Non-pigmented ciliary epithelial cell (primary cell): Measurements from ENCODE around the gene ZSWIM4.
"Not testable (repeated sequence)": the region's sequence is repeated elsewhere in the genome, so short reads cannot be mapped to it uniquely, and the experiment has no call there.

Experiments
- DNase-seq: peaks from one replicate; pipeline ENCODE4 v3.0.0-alpha.2; 2010; ENCODE audit warnings: low read depth

ZSWIM4 gene

DNA sequence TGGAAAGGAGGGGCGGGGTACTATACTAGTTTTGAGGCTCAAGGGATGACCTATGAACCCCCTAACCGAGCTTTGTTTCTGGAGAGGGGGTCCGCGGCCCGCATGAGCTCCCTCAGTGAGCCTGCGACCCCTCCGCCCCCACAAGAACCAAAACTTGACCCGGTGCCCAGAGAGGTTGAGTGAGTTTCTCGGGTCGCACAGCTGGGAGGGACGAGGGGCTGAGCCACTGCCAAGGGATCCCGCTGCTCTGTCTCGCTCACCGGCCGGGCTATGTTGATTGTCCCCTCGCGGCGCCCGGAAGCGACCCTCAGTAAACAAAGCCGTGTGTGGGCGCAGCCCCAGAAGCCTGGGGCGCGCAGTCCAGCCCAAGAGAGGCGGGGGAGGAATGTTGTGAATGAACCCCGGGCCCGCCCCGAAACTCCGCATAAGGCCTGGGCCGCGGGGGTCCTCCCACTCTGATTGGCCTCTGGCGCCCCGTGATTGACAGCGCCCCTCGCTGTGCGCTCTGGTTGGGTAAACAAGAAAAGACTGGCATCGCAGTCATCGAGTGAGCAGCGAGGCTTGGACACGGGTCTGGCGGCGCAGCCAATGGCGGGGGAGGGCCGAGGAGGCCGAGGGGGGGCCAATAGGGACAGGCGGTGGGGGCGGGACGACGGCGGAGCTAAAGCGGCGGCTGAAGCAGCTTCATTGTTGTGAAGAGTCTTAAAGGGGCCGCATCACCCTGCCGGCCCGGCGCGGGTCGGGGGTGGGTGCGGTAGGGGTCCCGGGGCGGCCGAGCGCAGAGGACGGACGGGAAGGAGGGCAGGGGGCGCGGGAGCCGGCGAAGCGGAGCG lies at the start of gene ZSWIM4:
ZSWIM4 (plus strand) TSS at position 687 of the 833 bp plus-strand sequence. CDS start 206 bp downstream, outside the sequence.
- peak; percentile 97 for DNase-seq

DNA sequence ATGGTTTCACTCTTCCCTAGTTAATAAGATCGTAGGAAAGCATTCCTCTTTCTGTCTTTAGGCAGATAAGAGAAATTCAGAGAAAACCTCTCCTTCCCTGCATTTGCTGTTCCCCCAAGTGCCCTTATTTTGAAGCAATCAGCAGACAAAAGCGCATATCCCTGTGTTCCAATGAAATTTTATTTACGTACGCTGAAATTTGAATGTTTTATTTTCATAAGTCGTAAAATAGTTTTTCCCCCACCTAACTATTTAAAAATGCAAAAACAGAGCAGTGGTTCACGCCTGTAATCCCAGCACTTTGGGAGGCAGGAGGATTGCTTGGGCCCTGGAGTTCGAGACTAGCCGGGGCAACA lies 48.2 kb upstream of the ZSWIM4 start:
- DNase-seq: no peak

DNA sequence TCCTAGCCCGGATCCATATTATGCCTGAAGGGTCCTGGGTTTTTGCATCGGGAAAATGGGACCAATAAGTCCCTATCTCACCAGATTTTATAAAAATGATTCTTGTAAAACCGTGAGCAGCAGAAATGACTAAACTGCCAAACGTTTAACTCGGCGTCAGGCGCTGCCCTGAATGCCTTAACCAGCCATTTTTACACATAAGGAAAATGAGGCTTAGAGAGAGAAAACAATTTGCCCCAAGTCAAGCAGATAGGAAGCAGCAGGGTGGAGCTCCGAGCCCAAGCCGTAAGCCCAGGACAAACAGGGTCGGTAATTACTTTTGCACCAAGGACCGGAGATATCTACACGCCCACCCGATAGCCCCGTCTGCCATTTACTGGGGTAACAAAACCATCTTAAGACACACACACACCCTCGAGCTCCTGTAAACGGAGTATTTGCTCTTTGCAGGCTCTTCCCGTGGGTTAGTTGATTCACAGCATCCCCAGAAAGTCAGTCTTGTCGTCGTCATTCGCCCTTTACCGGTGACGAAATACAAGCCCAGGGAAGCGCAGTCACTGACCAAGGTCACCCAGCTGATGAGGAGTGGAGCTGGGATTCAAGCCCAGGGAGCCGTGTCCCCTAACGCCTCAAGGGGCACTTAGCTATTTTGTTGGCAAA lies 46.9 kb upstream of the ZSWIM4 start:
- peak; percentile 32 for DNase-seq

DNA sequence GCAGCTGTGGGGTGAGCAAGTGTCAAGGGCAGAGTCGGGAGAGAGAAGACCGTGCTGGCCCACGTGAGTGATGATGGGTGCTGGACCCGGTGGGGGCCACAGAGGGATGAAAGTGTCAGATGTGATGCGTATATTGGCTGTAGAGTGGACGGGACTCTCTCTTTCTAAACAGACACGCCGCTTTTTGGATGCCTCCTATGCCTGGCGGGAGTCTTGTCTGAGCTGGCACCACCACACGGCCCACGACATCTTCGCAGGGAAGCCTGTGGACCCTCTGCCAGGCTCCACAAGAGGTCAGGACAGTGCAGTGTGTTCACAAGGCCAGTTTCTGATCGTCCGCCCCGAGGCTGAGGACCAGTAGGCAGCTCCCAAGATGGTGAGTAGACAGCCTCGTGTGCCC lies 43.8 kb upstream of the ZSWIM4 start:
- no peak for DNase-seq

DNA sequence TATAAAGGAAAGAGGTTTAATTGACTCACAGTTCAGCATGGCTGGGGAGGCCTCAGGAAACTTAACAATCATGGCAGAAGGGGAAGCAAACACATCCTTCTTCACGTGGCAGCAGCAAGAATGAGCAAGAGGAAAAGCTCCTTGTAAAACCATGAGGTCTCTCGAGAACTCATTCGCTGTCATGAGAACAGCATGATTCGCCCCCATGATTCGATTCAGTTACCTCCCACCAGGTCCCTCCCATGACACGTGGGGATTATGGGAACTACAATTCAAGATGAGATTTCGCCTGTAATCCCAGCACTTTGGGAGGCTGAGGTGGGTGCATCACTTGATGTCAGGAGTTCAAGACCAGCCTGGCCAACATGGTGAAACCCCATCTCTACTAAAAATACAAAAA lies 41.6 kb upstream of the ZSWIM4 start:
- DNase-seq: not testable (repeated sequence)

DNA sequence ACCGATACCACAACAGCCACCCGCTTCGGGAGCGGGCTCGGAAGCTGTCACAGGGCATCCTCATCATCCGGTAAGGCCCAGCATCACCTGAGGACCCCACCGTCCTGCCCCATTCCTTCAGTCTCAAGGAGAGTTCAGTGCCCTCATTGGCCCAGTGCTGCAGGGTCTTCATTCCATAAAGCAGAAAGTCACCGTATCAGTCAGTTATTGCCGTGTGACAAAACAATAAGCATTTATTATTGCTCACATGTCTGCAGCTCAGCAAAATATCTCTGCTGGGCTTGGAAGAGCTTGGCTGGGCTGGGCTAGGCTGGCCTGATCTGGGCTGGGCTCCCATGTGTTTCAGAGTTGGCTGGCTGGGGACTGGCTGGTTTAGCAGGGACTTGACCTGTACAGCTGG lies 39.0 kb upstream of the ZSWIM4 start:
- no peak for DNase-seq

DNA sequence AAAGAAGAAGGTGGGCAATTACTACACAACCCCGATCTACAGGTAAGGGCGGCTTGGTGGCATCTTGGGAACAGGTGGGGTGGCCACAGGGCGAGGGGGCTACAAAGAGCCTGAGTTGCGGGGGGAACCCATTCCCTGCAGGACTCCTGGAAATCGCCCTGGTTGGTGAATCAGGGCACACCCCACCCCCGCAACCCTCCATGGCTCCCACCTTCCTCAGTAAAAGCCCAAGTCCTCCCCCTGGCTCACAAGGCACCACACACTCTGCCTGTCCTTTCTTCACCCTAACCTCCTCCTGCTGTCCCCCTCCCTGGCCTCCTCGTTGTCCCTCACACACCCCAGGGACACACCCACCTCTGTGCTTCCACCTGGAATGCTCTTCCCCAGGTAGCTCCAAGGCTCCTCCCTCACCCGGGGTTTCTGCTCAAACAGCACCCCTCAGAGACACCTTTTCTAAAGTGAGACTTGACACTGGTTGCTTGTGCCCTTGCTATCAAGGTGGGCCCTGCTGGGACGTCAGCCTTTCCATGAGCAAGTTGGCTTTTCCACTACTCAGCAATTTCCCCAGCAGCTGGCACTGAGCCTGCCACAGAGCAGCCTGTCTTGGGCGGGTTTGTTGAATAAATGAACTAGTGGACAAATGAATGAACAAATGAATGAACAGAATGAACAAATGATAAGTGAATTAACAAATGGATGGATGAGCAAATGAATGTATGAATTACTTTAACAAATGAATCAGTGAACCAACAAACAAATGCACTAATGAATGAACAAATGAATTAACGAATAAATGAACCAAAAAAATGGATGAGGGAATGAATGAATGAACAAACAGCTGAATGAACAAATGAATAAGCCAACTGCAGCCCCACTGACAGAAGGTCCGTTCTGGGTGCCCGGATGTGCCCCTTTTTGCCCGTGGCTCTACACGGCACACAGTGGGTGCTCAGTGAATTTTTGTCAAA lies 37.2 kb upstream of the ZSWIM4 start:
- DNase-seq: no peak

DNA sequence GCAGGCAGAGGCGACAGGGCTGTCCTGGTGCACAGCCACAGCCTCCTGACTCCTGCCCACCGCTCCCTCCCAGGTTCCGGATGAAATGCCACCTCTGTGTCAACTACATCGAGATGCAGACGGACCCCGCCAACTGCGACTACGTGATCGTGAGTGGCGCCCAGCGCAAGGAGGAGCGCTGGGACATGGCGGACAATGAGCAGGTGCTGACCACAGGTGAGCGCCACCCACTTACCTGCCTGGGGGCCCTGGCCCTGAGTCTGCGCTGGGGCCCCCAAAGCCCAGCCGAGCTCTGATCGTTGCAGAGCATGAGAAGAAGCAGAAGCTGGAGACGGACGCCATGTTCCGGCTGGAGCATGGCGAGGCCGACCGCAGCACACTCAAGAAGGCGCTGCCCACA lies 36.4 kb upstream of the ZSWIM4 start:
- no peak for DNase-seq

DNA sequence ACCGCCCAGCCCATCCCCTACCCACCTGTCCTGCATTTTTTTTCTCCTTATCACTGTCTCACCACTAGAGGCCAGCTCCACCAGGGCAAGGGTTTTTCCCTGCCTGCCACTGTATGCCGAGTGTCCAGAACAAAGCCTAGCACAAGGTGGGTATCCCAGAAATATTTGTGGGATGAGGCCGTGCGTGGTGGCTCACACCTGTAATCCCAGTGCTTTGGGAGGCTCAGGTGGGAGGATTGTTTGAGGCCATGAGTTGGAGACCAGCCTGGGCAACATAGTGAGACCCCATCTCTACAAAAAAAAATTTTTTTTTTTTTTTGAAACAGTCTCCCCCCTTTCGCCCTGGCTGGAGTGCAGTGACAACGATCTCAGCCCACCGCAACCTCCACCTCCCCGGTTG lies 33.8 kb upstream of the ZSWIM4 start:
- DNase-seq: no peak

DNA sequence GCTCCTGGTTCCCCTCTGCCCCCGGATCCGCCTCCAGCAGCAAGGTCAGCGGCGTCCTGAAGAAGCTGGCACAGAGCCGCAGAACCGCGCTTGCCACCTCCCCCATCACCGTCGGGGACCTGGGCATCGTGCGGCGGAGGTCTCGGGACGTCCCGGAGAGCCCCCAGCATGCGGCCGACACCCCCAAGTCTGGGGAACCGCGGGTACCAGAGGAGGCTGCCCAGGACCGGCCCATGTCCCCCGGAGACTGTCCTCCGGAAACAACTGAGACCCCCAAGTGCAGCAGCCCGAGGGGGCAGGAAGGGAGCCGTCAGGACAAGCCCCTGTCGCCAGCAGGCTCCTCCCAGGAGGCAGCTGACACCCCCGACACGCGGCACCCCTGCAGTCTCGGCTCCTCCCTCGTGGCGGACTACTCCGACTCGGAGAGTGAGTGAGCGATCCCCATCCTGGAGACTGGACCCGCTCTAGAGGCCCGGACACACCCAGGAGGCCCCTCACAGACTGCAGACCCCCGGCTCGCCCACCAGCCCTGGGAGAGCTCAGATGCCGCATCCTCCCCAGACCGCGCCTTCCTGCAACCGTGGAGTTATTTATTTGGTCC lies 32.5 kb upstream of the ZSWIM4 start:
- DNase-seq: no peak

DNA sequence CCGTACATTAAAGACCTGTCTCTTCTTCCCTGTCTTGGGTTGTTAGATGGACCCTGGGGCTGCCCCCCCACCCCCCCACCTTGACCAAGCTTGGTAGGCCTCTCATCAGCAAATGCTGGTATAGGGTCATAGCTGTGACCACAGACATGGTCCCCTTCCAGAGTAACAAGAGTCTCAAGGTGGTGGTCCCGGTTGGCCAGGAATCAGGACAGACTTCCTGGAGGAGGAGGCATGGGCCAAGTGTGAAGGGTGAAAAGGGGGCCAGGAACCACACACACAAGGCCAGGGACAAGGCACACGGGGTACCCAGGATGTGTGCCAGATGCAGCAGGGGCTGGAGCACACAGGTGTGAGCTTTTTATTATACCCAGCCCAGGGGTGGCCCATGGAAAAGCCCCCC lies 32.0 kb upstream of the ZSWIM4 start:
- no peak for DNase-seq

DNA sequence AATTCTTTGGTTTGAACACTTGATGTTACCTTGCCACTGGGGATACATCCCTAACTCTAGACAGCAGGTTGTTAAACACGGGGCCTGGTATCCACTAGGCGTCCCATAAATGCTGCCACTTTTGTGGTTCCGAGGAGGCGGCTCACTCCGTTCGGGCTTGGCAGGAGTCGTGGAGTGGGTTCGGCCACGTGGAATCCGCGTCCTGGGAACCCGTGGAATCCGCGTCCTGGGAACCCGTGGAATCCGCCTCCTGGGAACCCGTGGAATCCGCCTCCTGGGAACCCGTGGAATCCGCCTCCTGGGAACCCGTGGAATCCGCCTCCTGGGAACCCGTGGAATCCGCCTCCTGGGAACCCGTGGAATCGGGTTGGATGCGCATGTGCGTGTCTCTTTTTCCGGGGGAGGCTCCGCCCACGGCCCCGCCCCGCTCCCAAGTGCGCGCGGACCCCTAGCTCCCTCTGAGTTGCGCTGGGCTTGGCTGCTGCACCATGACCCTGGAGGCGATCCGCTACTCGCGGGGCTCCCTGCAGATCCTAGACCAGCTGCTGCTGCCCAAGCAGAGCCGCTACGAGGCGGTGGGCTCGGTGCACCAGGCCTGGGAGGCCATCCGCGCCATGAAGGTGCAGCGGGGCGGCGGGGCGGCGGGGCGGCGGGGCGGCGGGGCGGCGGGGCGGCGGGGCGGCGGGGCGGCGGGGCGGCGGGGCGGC lies 31.0 kb upstream of the ZSWIM4 start, which contains the start of gene MRI1:
MRI1 (plus strand) TSS at position 422 of the 707 bp plus-strand sequence; CDS start at position 489, 67 bp downstream.
- DNase-seq: no peak

DNA sequence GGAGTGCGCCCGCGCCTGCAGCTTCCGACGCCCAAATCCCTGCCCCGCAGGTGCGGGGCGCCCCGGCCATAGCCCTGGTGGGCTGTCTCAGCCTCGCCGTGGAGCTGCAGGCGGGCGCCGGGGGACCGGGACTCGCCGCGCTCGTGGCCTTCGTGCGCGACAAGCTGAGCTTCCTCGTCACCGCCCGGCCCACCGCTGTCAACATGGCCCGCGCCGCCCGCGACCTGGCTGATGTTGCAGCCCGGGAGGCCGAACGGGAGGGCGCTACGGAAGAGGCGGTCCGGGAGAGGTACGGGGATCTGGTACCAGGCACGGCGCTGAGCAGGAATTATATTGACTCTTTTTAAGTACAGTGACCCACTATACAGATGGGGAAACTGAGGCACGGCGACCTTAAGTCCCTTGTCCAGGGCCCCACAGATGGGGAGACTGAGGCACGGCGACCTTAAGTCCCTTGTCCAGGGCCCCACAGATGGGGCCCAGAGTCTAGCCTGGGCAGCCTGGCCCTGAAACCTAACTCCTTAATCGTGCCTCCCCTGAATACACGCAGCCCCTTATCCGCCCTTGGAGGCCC lies 30.3 kb upstream of the ZSWIM4 start:
- no peak for DNase-seq

DNA sequence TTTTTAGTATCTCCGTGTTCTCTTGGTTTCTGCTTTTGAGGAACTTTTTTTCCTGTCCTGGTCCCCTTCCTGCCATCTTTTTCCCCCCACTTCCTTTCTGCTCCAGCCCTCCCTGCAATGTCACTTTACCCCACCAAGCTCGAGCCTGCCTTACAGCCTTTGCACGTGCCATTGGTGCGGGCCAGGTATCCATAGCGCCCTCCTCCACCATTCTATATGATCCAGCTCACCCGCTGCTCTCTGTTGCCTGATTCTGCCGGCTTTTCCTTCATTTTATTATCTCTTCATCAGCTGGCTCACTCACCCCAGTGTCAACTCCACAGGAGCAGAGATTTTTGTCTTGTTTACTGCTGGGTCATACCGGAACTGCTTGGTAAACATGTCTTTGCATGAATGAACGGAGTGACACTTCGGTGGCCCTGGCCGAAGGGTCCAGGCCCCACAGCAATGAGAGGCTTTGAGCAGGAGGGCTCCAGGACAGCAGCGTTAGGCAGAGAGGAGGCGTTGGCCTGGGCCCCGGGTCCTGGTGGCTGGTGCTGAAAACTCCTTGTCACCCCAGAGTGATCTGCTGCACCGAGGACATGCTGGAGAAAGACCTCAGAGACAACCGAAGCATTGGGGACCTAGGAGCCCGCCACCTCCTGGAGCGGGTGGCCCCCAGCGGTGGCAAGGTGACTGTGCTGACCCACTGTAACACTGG lies 29.7 kb upstream of the ZSWIM4 start:
- no peak for DNase-seq

DNA sequence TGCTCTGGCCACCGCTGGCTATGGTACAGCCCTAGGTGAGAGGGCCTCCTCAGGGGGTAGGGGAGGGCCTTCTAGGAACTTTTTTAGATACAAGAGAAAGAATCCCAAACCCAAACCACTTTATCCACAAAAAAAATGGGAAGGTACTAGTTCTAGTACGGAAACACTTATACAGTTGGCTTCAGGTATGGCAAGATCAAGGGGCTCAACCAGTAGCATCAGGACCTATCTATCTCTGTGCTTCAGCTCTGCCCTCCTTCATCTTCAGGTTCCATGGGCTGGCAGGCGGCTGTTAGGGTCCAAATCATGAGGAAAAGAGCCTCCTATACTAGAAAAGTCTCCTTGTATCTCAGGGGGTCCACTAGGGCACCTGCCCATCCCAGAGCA lies 29.2 kb upstream of the ZSWIM4 start:
- no peak for DNase-seq

DNA sequence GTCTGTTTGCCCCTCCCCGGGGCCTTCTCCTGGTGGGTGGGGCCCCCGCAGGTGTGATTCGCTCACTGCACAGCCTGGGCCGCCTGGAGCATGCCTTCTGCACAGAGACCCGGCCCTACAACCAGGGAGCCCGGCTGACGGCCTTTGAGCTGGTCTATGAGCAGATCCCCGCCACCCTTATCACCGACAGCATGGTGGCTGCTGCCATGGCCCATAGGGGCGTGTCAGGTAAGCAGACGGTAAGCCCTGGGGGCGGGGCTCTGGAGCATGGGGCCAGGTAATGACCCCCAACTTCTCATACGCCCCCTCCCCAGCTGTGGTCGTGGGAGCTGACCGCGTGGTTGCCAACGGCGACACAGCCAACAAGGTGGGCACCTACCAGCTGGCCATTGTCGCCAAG lies 26.7 kb upstream of the ZSWIM4 start:
- DNase-seq: no peak

DNA sequence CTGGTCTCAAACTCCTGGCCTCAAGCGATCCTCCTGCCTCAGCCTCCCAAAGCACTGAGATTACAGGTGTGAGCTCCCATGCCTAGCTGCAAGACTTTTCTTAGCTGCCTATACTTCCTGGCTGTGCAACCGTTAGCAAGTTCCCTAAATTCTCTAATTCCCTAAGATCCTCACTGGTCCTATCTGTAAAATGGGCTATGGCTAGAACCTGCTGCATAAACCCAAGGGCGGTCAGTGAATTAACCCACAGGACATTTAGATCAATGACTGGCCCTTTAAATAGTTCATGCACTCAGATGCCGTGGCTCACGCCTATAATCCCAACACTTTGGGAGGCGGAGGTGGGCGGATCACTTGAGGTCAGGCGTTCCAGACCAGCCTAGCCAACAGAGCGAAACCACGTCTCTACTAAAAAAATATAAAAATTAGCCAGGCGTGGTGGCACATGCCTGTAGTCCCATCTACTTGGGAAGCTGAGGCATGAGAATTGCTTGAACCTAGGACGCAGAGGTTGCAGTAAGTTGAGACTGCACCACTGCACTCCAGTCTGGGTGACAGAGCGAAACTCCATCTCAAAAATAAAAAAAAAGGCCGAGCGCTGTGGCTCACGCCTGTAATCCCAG lies 25.1 kb upstream of the ZSWIM4 start:
- no peak for DNase-seq

DNA sequence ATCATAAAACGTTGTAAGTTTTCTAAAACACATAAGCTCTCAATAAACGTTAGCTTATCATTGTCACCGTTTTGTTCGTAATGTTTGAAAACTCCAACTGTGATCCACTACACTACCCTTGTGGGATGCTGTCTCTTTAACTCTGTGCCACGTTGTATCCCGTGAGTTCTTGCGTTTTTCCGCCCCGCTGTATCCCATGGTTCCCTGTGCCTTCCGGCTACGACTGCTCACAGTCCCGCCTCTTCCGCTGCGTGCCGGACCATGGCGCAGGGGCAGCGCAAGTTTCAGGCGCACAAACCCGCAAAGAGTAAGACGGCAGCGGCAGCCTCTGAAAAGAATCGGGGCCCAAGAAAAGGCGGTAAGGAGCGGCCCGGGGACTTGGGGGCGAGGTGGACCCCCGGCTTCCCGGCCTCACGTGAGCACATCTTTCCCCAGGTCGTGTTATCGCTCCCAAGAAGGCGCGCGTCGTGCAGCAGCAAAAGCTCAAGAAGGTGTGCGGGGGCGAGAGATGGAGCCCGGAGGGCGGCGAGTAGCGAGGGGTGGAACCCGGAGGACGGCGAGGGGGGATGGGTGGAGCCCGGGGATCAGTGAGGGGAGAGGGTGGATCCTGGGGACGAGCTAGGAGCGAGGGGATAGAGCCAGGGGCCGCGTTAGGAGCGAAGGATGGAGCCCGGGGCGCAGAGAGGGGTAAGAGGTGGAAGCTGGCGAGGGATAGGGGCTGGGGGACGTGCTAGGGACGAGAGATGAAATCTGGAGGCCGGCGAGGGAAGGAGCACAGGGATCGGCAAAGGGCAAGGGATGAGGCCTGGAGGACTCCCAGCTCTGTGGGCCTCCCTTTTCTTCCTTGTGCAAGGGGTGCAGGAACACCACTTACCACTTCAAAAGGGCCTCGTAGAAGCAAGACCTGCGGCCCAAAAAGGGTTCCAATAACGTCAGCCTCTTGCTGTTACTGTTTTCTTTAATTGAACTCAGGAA lies 20.7 kb upstream of the ZSWIM4 start, which contains the start of gene C19orf53:
C19orf53 (plus strand) TSS at position 240 of the 975 bp plus-strand sequence; CDS start at position 262, 22 bp downstream.
- peak; percentile 81 for DNase-seq
